Left hindlimb (tissue), 1 donor: Measurements from ENCODE around the gene MRFAP1.
"Not testable (repeated sequence)": the region's sequence is repeated elsewhere in the genome, so short reads cannot be mapped to it uniquely, and the experiment has no call there.

Experiments used
- DNase-seq: peaks from one replicate; pipeline ENCODE4 v3.0.0-alpha.2; 2018

The MRFAP1 gene

DNA sequence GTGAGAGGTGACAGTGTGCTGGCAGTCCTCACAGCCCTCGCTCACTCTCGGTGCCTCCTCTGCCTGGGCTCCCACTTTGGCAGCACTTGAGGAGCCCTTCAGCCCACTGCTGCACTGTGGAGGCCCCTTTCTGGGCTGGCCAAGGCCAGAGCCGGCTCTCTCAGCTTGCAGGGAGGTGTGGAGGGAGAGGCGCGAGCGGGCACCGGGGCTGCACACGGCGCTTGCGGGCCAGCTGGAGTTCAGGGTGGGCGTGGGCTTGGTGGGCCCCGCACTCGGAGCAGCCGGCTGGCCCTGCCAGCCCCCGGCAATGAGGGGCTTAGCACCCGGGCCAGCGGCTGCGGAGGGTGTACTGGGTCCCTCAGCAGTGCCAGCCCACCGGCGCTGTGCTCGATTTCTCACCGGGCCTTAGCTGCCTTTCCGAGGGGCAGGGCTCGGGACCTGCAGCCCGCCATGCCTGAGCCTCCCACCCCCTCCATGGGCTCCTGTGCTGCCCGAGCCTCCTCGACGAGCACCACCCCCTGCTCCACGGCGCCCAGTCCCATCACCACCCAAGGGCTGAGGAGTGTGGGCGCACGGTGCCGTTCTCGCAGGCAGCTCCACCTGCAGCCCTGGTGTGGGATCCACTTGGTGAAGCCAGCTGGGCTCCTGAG, 32.2 kb downstream of the MRFAP1 start:
- not testable (repeated sequence) for DNase-seq

DNA sequence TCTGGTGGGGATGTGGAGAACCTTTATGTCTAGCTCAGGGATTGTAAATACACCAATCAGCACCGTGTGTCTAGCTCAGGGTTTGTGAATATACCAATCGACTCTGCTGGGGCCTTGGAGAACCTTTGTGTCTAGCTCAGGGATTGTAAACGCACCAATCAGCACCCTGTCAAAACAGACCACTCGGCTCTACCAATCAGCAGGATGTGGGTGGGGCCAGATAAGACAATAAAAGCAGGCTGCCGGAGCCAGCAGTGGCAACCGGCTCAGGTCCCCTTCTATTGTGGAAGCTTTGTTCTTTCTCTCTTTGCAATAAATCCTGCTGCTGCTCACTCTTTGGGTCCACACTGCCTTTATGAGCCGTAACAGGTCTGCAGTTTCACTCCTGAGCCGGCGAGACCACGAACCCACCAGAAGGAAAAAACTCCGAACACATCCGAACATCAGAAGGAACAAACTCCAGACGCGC, 32.7 kb downstream of the MRFAP1 start:
- DNase-seq = not testable (repeated sequence)

DNA sequence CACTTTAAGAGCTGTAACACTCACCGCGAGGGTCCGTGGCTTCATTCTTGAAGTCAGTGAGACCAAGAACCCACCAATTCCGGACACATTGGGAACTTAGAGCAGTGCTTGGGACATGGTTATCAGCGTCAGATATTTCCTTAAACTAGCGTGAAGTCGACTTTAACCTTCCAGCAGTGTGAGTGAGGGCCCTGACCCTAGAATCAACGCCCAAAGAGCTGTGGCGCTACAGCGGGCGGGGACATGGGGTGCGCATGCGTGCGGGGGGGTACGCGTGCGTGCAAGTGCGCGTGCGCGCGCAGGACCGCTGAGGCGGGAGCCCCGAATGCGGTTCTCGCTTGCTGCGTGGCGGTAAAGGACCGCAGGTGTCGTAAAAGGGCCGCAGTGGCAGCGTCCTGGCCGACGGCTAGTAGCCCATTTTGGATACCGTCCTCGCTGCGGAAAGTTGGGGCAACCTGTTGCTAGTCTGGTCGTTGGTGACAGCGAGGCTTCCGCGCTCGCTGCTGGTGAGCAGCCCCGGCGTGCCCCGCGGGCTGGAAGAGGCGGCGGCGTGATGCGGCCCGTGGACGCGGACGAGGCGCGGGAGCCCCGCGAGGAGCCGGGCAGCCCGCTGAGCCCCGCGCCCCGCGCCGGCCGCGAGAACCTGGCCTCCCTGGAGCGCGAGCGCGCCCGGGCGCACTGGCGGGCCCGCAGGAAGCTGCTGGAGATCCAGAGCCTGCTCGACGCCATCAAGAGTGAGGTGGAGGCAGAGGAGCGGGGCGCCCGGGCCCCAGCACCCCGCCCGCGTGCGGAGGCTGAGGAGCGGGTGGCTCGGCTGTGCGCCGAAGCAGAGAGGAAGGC, 33.4 kb downstream of the MRFAP1 start:
- DNase-seq = peak; percentile 94

DNA sequence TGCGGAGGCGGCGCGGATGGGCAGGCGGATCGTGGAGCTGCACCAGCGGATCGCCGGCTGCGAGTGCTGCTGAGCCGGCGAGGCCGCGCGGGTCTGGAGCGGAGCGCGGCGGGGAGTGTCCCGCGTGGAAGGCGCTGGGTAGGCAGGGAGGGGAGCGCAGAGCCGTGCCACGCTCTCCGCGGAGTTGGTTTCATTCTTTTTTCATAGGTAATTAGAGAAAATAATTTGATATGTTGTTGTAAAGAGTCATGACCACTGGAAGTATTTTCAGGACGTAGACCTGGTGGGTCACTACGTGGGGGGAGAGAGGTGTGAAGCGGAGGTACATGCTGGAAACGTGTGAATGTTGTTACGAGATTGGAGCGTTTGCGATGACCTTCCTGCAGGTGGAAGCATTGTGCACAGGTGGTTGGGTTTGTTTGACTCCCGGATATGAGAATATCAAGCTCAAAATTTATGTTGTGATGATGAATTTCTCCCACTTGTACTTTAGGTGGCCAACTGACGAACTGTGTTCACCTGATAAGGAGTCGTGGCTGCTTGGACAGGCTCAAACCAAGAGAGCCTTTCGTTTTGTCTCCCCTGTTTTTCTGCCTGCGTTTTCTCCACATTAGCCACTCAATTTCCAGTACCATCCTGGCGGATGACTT, 34.1 kb downstream of the MRFAP1 start:
- DNase-seq = no peak

DNA sequence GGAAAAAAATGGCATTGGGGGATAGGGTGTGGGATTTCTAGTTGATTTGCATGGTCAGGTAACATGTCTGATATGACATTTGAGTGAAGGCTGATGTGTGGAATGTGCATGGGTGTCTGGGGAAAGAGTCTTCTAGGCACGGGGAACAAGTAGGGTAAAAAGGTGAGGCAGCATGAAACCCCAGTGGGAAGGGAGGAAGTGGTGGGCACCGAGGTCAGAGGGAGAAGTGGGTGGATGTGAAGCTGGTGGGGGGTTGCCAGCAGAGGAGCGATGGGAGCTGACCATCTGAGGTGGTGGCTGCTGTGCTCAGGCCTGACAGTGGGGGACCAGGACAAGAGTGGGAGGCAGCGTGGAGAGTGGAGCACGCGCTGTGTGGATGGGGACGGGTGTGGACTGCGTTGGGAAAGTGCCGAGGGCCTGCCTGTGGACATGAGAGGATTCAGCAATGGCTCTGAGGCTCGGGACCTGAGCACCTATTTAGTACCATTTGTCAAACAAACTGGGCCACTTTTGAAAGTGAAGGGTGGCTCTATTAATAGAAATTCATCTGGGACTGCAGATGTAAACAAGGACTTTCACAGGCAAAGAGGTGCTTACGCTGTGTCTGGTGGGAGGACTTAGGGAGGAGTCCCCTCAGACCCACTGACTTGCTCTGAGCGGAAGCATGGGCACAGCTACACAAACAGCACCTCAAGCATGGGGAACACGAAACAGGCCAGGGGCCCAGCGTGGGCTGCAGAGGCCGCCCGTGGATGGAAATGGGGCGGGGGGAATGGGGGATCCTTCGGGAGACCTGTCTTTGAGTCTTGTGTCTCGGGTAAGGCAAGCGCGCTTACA, 36.5 kb downstream of the MRFAP1 start:
- no peak for DNase-seq

DNA sequence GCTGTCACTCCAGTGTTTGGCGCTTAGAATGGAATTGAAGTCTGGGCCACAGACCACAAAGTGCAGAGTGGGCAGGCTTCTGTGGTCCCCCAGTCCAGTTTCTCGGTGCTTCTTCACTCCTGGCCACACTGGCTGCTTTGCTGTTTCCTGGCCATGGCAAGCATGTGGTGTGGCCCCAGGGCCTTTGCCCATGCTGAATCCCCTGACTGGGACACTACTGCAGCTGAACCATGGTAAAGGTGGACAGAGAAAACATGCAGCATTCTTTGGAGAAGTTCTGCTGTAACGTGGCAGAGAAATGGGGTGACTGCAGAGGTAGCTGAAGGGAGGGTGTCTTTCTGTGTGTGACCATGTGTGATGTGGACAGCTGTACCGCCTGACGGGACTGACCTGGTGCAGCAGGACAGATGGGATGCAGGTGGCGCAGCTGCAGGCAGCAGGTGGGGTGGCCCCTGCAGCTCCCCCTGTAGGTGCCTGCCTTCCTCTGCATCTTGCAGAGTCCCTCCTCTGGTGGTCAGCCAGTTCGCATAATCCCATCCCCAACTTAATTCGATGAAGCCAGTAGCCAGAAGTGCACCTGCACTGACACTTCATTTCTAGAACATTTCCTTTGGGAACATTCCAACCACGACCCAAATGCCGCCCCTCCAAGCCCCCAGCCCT, 40.0 kb downstream of the MRFAP1 start:
- no peak for DNase-seq

DNA sequence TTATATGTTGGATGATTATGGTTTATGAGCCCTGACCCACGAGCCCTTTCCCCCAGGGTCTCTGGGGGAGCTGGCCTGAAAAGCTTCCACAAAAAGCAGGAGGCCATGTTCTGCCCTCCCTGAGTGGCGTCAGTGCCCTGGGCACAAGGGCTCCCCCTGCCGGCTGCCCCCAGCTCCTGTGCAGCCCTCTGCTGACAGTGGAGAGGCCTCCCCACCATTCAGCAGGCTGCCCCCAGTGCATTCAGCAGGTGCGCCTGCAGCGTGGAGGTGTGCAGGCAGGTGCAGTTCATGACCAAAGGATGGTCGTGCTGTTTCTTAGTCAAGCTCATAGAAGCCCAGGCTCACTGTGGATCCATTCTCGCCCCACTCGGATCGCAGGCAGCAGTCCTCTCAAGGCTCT, 40.7 kb downstream of the MRFAP1 start:
- no peak for DNase-seq

DNA sequence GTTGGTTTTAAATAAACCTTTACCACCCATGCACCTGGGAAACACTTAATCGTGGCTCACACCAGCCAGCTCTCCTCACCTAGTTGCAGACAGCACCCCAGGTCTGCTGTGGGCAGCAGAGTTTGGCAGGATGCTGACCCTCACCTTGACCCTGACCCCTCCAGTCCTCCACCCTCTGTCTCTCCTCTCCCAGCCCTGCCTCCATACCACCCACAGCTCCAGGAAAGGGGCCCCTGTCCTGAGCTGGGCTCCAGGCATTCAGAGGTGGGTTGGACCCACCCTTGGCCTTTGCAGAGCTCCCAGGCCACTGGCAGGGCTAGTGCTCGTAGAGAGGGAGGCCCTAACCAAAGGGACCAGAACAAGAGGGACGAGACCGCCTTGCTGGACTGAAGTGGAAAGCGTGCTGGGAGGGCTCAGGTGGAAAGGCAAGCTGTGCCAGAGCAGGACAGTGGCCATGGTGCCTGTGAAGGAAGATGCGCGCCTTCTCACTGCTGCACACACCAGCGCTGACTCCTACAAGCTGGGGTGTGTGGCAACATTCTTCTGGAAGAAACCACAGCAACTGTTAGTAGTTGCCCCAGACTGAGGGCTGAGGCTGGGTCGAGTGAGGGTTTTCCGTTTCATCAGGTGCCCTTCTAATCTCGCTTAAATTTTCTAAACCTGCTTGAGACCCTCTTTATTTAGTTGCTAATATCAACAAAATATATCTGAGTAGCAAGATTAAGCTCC, 42.5 kb downstream of the MRFAP1 start:
- DNase-seq = no peak

DNA sequence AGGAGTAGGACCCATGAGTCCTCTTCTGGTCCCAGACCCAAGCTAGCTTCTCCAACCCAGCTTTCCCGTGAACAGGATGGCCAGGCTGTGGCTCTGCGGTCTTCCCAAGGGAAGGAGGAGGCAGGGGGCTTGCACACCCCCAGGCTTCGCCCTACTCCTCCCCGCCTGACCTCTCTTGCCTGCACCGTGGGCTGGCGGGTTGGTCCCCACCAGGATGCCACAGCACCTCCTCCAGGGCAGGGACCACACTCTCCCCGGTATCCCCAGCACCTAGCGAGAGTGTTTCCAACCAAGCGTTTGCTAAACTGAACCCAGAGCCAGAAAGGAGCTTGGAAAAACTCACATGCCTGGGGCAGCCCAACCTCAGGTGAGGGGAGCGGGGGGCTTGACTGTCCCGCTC, 44.2 kb downstream of the MRFAP1 start:
- no peak for DNase-seq

DNA sequence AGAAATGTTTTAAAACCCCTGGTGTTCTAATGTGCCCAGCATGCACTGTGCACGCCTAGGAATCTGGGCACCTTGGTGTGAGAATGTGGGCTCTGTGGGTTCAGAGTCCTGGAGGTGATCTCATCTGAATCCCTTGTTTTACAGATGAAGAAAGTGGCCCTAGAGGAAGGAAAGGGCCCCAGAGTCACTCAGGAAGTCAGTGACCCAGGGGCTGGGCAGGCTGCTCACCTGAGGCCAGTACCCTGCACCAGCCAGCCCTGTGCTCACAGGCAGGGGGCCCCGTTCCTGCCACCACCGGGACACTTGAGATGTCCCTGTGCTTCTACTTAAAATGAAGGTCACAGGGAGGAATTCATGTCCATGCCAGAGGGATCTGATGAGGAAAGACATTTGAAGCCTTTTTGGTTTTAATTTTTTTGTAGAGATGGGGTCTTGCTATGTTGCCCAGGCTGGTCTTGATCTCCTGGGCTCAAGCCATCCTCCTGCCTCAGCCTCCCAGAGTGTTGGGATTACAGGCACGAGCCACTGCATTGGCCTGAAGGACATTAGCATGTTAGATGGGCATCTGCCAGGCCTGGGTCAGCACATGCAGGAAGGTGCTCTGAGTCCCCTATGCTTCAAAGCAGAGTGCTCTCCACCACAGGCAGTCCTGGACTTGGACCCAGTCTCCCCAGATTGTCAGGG, 45.8 kb downstream of the MRFAP1 start:
- DNase-seq = no peak

DNA sequence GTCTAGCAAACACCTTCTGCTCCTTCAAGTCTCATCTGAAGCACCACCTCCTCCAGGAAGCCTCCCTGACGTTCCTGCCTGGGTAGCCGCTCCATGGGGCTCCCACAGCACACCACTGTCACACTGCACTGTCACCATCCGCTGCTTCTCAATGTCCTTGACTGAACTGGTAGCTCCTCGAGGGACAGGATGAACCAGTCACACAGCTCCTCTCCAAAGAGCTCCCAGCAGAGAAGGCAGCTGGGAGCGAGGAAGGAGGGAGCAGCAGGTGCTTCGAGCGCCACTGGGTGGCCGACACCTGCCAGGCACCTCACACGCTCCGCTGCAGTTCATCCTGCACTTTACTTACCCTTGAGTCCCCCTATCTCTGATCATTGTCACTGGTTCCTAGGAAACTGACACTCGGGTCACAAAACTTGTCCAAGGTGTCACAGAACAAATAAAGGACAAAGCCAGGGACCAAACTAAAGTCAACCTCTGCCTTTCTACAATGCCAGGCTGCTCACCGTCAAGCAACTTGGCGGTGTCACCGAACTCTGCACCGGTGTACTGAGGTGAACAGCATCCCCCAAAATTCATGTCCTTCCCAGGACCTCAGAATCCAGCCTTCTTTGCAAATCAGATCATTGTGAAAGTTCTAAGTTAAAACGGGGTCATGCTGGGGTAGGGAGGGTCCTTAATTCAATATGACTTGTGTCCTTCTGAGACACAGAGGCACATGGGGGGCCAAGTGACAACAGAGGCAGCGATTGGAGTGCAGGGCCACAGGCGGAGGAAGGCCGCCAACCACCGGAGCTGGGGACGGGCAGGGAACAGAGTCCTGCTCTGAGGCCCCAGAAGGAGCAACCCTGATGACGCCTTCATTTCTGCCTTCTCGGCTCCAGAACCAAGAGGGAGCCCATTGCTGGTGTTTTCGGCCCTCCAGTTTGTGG, 47.7 kb downstream of the MRFAP1 start:
- DNase-seq = no peak

DNA sequence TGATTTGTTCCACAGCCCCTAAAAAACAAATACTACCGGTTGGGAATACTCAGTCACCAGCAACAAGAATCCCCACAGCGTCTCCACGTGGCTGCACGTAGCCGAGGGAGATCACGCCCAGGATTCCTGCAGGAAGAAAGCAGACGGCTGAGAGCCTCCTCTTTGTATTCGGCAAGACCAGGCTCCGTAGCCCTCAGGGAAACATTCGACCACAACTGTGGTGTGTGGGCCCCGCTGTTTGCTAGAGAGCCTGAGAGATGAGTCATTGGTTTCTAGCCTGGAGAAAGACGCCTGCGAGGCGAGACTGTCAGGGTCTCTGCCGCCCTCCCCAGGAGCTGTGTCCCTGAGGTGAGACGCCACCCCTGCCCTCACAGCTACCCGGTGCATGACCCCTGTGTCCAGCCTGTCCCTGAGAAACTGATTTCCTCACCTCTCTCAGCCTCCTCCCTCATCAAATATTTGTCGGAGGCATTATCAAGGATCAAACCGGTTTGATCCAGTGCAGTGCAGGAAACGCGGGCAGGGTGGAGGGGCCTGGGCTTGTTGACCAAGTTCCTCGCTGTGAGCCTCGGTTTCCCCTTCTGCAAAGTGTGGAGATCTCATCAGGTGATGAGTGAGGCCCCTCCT, 48.5 kb downstream of the MRFAP1 start:
- DNase-seq = peak; percentile 70

DNA sequence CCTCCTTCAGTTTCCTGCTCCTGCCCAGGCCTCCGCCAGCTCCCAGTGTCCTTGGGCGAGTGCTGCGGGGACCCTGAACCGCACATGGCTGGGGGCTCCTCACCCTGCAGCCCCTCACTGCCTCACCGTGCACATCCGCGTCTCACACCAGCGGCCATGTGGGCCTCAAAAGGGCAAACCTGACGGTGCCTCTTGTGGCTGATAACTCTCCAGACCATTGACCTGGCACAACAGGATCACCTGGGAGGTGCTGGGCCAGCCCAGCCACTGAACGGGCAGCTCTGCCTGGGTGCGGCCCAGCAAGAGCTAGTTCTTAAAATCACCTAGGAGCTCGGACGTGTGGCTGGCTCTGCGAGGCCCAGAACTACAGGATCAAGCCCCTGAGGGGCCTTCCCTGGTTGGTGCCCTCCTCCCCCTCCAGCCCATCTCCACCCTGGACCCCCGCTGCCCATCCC, 49.0 kb downstream of the MRFAP1 start:
- no peak for DNase-seq
